Mucosa of stomach (tissue), 1 donor: ENCODE data around the gene STXBP2.

ENCODE experiments used
- H3K27me3 ChIP-seq: one replicate; pipeline ENCODE4 v1.7.0; 2013; ENCODE audit warnings: mild to moderate bottlenecking, low read length; ENCODE audit not compliant: control insufficient read depth, insufficient read depth
- H3K36me3 ChIP-seq: one replicate; pipeline ENCODE4 v1.7.0; 2013; ENCODE audit warnings: low read length; ENCODE audit not compliant: control insufficient read depth, insufficient read depth
- H3K4me1 ChIP-seq: one replicate; pipeline ENCODE4 v1.7.0; 2013; ENCODE audit warnings: mild to moderate bottlenecking, low read length; ENCODE audit not compliant: control insufficient read depth, insufficient read depth
- H3K4me3 ChIP-seq: one replicate; pipeline ENCODE4 v1.7.0; 2013; ENCODE audit warnings: low read length
- H3K9ac ChIP-seq: one replicate; pipeline ENCODE4 v1.7.0; 2013; ENCODE audit warnings: mild to moderate bottlenecking, low read length, moderate library complexity
- H3K9me3 ChIP-seq: one replicate; pipeline ENCODE4 v1.7.0; 2013; ENCODE audit warnings: mild to moderate bottlenecking, low read length, moderate library complexity; ENCODE audit not compliant: control insufficient read depth
- donor health status: Pancreatic carcinoma.

The STXBP2 gene

DNA sequence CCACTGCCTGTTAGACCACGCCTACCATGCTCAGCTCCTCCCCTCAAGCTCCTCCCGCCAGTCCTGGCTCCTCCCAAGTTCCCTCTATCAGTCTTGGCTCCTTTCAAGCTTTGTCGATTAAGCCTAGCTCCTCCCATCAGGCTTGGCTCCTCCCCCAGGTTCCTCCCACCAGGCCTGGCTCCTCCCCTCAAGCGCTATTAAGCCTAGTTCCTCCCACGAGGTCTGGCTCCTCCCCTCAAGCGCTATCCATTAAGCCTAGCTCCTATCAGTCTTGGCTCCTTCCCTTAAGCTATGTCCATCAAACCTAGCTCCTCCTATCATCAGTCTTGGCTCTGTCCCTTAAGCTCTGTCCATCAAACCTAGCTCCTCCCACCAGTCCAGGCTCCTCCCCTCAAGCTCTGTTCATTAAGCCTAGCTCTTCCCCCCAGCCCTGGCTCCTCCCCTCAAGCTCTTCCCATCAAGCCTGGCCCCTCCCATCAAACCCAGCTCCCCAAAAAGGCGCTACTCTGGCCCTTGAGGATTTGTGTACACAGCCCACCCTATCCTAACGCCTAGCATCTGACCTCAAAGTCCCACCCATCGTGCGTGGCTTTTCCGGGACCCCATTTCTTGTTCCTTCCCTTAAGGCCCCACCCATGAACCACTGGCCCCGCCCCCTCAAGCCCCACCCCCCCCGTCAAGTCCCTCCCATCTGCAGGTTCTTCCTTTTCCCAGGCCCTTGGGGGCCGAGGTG lies 31.3 kb upstream of the STXBP2 start:
- no peak overlapping the region for H3K9ac ChIP-seq
- H3K4me1 ChIP-seq: peaks cover 28% of the 10 kb centered on the region
- H3K36me3 ChIP-seq: no peaks in the 10 kb centered on the region
- no peaks in the 10 kb centered on the region for H3K9me3 ChIP-seq
- H3K27me3 ChIP-seq: no peaks in the 10 kb centered on the region
- H3K4me3 ChIP-seq: no peak overlapping the region

GRCh38 chr19:7606289-7606688 lies 30.6 kb upstream of the STXBP2 start:
- H3K9me3 ChIP-seq: no peaks in the 10 kb centered on the region
- H3K4me1 ChIP-seq: peaks cover 28% of the 10 kb centered on the region
- no peak overlapping the region for H3K9ac ChIP-seq
- no peak overlapping the region for H3K4me3 ChIP-seq
- no peaks in the 10 kb centered on the region for H3K27me3 ChIP-seq
- H3K36me3 ChIP-seq: no peaks in the 10 kb centered on the region

DNA sequence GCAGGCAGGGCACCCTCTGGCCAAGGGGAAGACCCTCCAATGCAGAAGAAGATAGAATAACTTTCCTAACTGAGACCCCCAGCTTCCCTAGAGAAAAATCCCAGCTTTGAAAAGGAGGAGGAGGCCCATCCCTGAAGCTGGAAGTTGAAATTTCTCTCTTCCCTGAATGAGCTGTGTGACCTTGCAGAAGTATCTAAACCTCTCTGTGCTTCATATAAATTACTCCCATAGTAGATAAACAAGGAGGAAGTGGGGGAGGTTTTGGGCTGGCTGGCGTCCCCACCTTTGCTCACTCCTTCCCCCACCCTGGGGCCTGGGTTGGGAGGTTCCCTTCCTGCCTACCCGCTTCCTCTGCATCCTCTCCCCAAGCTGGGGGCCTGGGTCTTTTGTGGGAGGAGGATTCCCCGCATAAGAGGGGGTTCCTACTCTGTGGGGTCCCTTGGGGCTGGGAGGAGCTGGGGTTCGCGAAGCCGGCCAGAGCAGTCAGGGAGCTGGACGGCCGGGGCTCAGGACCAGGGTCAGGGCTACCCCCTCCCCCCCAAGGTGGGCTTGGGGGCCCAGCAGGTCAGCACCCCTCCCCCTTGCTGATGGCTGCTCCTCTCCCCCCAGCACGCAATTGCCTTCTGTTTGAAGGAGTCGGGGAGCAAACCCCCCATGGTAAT lies 29.6 kb upstream of the STXBP2 start:
- Histone ChIP-seq H3K36me3 (no peaks in the 10 kb centered on the region), H3K9ac (no peak overlapping the region), H3K4me3 (no peak overlapping the region), H3K4me1 (peaks cover 22% of the 10 kb centered on the region), H3K9me3 (no peaks in the 10 kb centered on the region), H3K27me3 (no peaks in the 10 kb centered on the region)

- Histone ChIP-seq H3K27me3 (no peaks in the 10 kb centered on the region), H3K9me3 (no peaks in the 10 kb centered on the region), H3K36me3 (no peaks in the 10 kb centered on the region), H3K4me1 (peaks cover 16% of the 10 kb centered on the region), H3K9ac (no peak overlapping the region), H3K4me3 (no peak overlapping the region)
Measured at GRCh38 chr19:7607874-7608560, 28.9 kb upstream of the STXBP2 start.

- H3K4me3 ChIP-seq: no peak overlapping the region
- no peaks in the 10 kb centered on the region for H3K27me3 ChIP-seq
- H3K36me3 ChIP-seq: no peaks in the 10 kb centered on the region
- H3K9me3 ChIP-seq: no peaks in the 10 kb centered on the region
- H3K9ac ChIP-seq: no peak overlapping the region
- no peaks in the 10 kb centered on the region for H3K4me1 ChIP-seq
Measured at GRCh38 chr19:7610491-7611240, 26.2 kb upstream of the STXBP2 start.

- H3K27me3 ChIP-seq: no peaks in the 10 kb centered on the region
- no peak overlapping the region for H3K9ac ChIP-seq
- no peaks in the 10 kb centered on the region for H3K36me3 ChIP-seq
Measured at GRCh38 chr19:7611541-7612279, 25.2 kb upstream of the STXBP2 start.

DNA sequence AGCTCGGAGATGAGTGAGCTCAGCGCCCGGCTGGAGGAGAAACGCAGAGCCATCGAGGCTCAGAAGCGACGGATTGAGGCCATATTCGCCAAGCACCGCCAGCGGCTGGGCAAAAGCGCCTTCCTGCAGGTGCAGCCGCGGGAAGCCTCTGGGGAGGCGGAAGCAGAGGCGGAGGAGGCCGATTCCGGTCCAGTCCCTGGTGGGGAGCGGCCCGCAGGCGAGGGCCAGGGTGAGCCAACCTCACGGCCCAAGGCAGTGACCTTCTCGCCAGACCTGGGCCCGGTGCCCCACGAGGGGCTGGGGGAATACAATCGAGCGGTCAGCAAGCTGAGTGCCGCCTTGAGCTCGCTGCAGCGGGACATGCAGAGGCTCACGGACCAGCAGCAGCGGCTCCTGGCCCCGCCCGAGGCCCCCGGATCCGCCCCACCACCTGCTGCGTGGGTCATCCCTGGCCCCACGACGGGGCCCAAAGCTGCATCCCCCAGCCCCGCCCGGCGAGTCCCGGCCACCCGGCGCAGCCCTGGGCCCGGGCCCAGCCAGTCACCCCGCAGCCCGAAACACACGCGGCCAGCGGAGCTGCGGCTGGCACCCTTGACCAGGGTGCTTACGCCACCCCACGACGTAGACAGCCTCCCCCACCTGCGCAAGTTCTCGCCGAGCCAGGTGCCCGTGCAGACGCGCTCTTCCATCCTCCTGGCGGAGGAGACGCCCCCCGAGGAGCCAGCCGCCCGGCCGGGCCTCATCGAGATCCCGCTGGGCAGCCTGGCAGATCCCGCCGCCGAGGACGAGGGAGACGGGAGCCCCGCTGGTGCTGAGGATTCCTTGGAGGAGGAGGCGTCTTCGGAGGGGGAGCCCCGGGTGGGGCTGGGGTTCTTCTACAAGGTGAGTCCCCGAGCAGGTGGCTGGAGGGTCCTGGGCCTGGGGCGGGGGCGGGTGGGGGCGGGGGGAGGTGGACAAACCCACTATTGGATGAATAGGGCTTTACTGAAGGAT lies 24.3 kb upstream of the STXBP2 start:
- H3K9me3 ChIP-seq: no peaks in the 10 kb centered on the region
- H3K4me3 ChIP-seq: no peak overlapping the region
- H3K27me3 ChIP-seq: no peaks in the 10 kb centered on the region
- no peaks in the 10 kb centered on the region for H3K36me3 ChIP-seq
- H3K9ac ChIP-seq: no peak overlapping the region
- peaks cover 6% of the 10 kb centered on the region for H3K4me1 ChIP-seq

More at GRCh38 chr19:7611541-7612279, 25.2 kb upstream of the STXBP2 start:
- no peaks in the 10 kb centered on the region for H3K4me1 ChIP-seq
- no peaks in the 10 kb centered on the region for H3K9me3 ChIP-seq
- no peak overlapping the region for H3K4me3 ChIP-seq

- no peaks in the 10 kb centered on the region for H3K27me3 ChIP-seq
- H3K9ac ChIP-seq: no peak overlapping the region
- no peak overlapping the region for H3K4me3 ChIP-seq
Measured at GRCh38 chr19:7614859-7615741, 21.8 kb upstream of the STXBP2 start.

DNA sequence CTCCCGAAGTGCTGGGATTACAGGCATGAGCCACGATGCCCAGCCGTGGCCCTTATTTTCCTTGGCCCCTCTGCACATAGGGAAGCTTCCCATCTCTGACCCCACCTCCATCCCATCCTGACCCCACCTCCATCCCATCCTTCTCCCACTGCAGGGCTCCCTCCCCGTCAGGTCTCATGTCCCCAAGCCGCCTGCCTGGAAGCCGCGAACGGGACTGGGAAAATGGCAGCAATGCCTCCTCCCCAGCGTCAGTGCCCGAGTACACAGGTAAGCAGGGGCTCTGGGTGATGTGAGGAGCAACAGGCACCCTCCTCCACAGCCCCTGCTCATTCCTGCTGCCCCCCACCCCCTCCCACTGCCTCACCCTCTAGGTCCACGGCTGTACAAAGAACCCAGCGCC lies 19.7 kb upstream of the STXBP2 start:
- Histone ChIP-seq H3K9ac (no peak overlapping the region), H3K4me3 (no peak overlapping the region), H3K27me3 (no peaks in the 10 kb centered on the region), H3K4me1 (peaks cover 33% of the 10 kb centered on the region), H3K36me3 (peaks cover 3% of the 10 kb centered on the region), H3K9me3 (no peaks in the 10 kb centered on the region)

More at GRCh38 chr19:7614859-7615741, 21.8 kb upstream of the STXBP2 start:
- Histone ChIP-seq H3K4me1 (peaks cover 31% of the 10 kb centered on the region), H3K9me3 (no peaks in the 10 kb centered on the region), H3K36me3 (no peaks in the 10 kb centered on the region)

- H3K9ac ChIP-seq: peak overlapping the region; percentile 11
- H3K4me3 ChIP-seq: no peak overlapping the region
- no peaks in the 10 kb centered on the region for H3K9me3 ChIP-seq
- H3K4me1 ChIP-seq: peaks cover 33% of the 10 kb centered on the region
- peaks cover 6% of the 10 kb centered on the region for H3K36me3 ChIP-seq
- H3K27me3 ChIP-seq: no peaks in the 10 kb centered on the region
Measured at GRCh38 chr19:7617735-7618134, 19.2 kb upstream of the STXBP2 start.
